Upper lobe of left lung (tissue), 6 donors: Measurements from ENCODE around the gene MAPK7. TPM values are rescaled to one million over a fixed set of nuclear protein-coding genes. Genes with fewer than 3 reads are reported as not detected.
"Not testable (repeated sequence)": the region's sequence is repeated elsewhere in the genome, so short reads cannot be mapped to it uniquely, and the experiment has no call there.

ENCODE experiments used
- ATAC-seq, 2 donors: fragments of 200-7000 bp; cut with Tn5 transposase; one replicate each; pipeline ENCODE4 v1.9.1; 2022; ENCODE audit warnings: mild to moderate bottlenecking in 2 of 2, moderate library complexity in 2 of 2; ENCODE audit not compliant: low FRiP score in 2 of 2
- DNase-seq, 2 donors: peaks; one replicate each; pipeline ENCODE4 v3.0.0-alpha.2; 2019 to 2020
- H3K27ac ChIP-seq, 4 donors: fragments of 200-600 bp; sonication (generic); one replicate each; pipeline ENCODE4 v1.5.1; 2016 to 2019
- H3K27me3 ChIP-seq, 4 donors: fragments of 200-600 bp; sonication (generic); one replicate each; pipeline ENCODE4 v1.5.1; 2017 to 2019
- H3K36me3 ChIP-seq, 4 donors: fragments of 200-600 bp; sonication (generic); one replicate each; pipeline ENCODE4 v1.5.1; 2016 to 2019
- H3K4me1 ChIP-seq, 4 donors: fragments of 200-600 bp; sonication (generic); one replicate each; pipeline ENCODE4 v1.5.1; 2018 to 2019
- H3K4me3 ChIP-seq, 4 donors: fragments of 200-600 bp; sonication (generic); one replicate each; pipeline ENCODE4 v1.5.1; 2017 to 2019; ENCODE audit warnings: mild to moderate bottlenecking in 2 of 4, moderate library complexity in 1 of 4
- H3K9me3 ChIP-seq, 4 donors: fragments of 200-600 bp; sonication (generic); one replicate each; pipeline ENCODE4 v1.5.1; 2018 to 2019
- CTCF ChIP-seq, 6 experiments: fragments of 450-650 bp in 4 of 6; fragments of 200-600 bp in 2 of 6; sonication (generic) in 2 of 6; IDR thresholded peaks; one replicate each; pipeline ENCODE4 v1.5.1; 2016 to 2019; ENCODE audit warnings: antibody characterized with exemption in 6 of 6
- EP300 ChIP-seq, 4 donors: sonication (generic); formaldehyde crosslinking; IDR thresholded peaks; one replicate each; pipeline ENCODE4 v1.5.1; 2017; ENCODE audit warnings: antibody characterized with exemption in 4 of 4, control low read depth in 2 of 4
- POLR2A ChIP-seq, 4 donors: fragments of 450-650 bp; IDR thresholded peaks; one replicate each; pipeline ENCODE4 v1.5.1; 2016 to 2017; ENCODE audit warnings: antibody characterized with exemption in 4 of 4, mild to moderate bottlenecking in 2 of 4
- POLR2AphosphoS5 ChIP-seq, 2 donors: sonication (generic); formaldehyde crosslinking; IDR thresholded peaks; one replicate each; pipeline ENCODE4 v1.5.1; 2017; ENCODE audit warnings: antibody characterized with exemption in 2 of 2
- WGBS, 2 donors: methylation state at CpG; one replicate each; pipeline ENCODE4 v1.1.5; 2017 to 2018; 5-methylcytosine and 5-hydroxymethylcytosine counted together
- total RNA-seq, 6 donors: library from RNA; depleted of rRNA in 4 of 6; stranded (reverse); fragments of >200 nt in 4 of 6; gene quantifications; one replicate each; pipeline versions ENCODE4 v1.1.0 to v1.2.1, GENCODE V29; 2016 to 2021
- donor health status: DM: no; HTN: no; CAD: no; lungs with moderate emphysema.
- donor health status: DM: no; HTN: yes; CAD: no; lungs with severe emphysema.

Gene MAPK7
- total RNA-seq, 6 donors from 2014 or later, result 20.1 to 77.2 (median 37.6) TPM

GRCh38 chr17:19347323-19348080, 30.8 kb upstream of the MAPK7 start:
- Histone ChIP-seq H3K9me3 (no peaks in the 10 kb centered on the region), H3K27ac (no peak overlapping the region), H3K4me3 (no peak overlapping the region), H3K4me1 (peaks cover 0 to 7% (median 2%) of the 10 kb centered on the region in 4 donors), H3K27me3 (no peaks in the 10 kb centered on the region), H3K36me3 (no peaks in the 10 kb centered on the region)
- no peak for TF ChIP-seq POLR2A (IDR thresholded peaks at IDR 0.05)
- TF ChIP-seq EP300 (IDR thresholded peaks at IDR 0.05), result no peak
- ATAC-seq (no peak), DNase-seq (no peak)
- 88 to 91% methylated on average over 13 of the region's 13 CpGs for WGBS, 2 donors

GRCh38 chr17:19348081-19348650, 30.1 kb upstream of the MAPK7 start:
- Histone ChIP-seq H3K9me3 (no peaks in the 10 kb centered on the region), H3K4me3 (no peak overlapping the region), H3K36me3 (no peaks in the 10 kb centered on the region), H3K4me1 (peaks cover 0 to 6% (median 2%) of the 10 kb centered on the region in 4 donors), H3K27ac (no peak overlapping the region), H3K27me3 (no peaks in the 10 kb centered on the region)
- DNase-seq, result no peak
- 80 to 88% methylated on average over 9 of the region's 9 CpGs for WGBS, 2 donors
- TF ChIP-seq CTCF (IDR thresholded peaks at IDR 0.05) (no peak), POLR2A (IDR thresholded peaks at IDR 0.05) (no peak), EP300 (IDR thresholded peaks at IDR 0.05) (no peak), POLR2AphosphoS5 (IDR thresholded peaks at IDR 0.05) (no peak)
- no peak for ATAC-seq

- no peak overlapping the region for H3K27ac ChIP-seq
- no peak for TF ChIP-seq POLR2A (IDR thresholded peaks at IDR 0.05)
- TF ChIP-seq POLR2AphosphoS5 (IDR thresholded peaks at IDR 0.05), result no peak
- ATAC-seq, result no peak
- WGBS, 2 donors, result 94% methylated on average over 8 to 9 of the region's 9 CpGs
- H3K4me3 ChIP-seq, result no peak overlapping the region
- H3K4me1 ChIP-seq, result peaks cover 0 to 6% (median 2%) of the 10 kb centered on the region in 4 donors
- peak in 1 of 2 donors; percentile 17 for DNase-seq
- no peaks in the 10 kb centered on the region for H3K36me3 ChIP-seq
- H3K27me3 ChIP-seq, result no peaks in the 10 kb centered on the region
- no peaks in the 10 kb centered on the region for H3K9me3 ChIP-seq
Measured at GRCh38 chr17:19348806-19349205, 29.5 kb upstream of the MAPK7 start.

- not testable (repeated sequence) for H3K4me3 ChIP-seq, DNase-seq, H3K4me1 ChIP-seq, H3K9me3 ChIP-seq, H3K27me3 ChIP-seq, ATAC-seq, H3K36me3 ChIP-seq, H3K27ac ChIP-seq
- 96% methylated on average over 11 of the region's 11 CpGs for WGBS, 2 donors
Measured at GRCh38 chr17:19353401-19353800, 24.9 kb upstream of the MAPK7 start.

- TF ChIP-seq EP300 (IDR thresholded peaks at IDR 0.05) (no peak), POLR2A (IDR thresholded peaks at IDR 0.05) (no peak)
- 79 to 93% methylated on average over 6 of the region's 6 CpGs for WGBS, 2 donors
- ATAC-seq, result no peak
- Histone ChIP-seq H3K27ac (no peak overlapping the region), H3K9me3 (no peaks in the 10 kb centered on the region), H3K27me3 (no peaks in the 10 kb centered on the region), H3K4me1 (no peaks in the 10 kb centered on the region), H3K36me3 (peaks cover 0 to 3% (median 0%) of the 10 kb centered on the region in 4 donors), H3K4me3 (no peak overlapping the region)
- no peak for DNase-seq
Measured at GRCh38 chr17:19354748-19355147, 23.6 kb upstream of the MAPK7 start.

- ATAC-seq (no peak), DNase-seq (peak in 1 of 2 donors; percentile 3)
- TF ChIP-seq CTCF (IDR thresholded peaks at IDR 0.05) (no peak), POLR2A (IDR thresholded peaks at IDR 0.05) (no peak), EP300 (IDR thresholded peaks at IDR 0.05) (no peak), POLR2AphosphoS5 (IDR thresholded peaks at IDR 0.05) (no peak)
- Histone ChIP-seq H3K36me3 (peaks cover 0 to 3% (median 0%) of the 10 kb centered on the region in 4 donors), H3K9me3 (no peaks in the 10 kb centered on the region), H3K27ac (no peak overlapping the region), H3K4me3 (no peak overlapping the region), H3K4me1 (peaks cover 7 to 10% (median 8%) of the 10 kb centered on the region in 4 donors), H3K27me3 (no peaks in the 10 kb centered on the region)
- 86 to 87% methylated on average over 7 of the region's 7 CpGs for WGBS, 2 donors
Measured at GRCh38 chr17:19357351-19357750, 20.9 kb upstream of the MAPK7 start.
